NCI-H2107 treated with DMSO at 0.1 percent for 48 hours (cell line): ENCODE measurements around the gene ABI1.
"Not testable (repeated sequence)": the region's sequence is repeated elsewhere in the genome, so short reads cannot be mapped to it uniquely, and the experiment has no call there.

ENCODE experiments used
- DNase-seq: peaks from one replicate; lab custom pipeline; 2025; ENCODE audit not compliant: unreplicated experiment; lab: John Stamatoyannopoulos, UW

ABI1 gene

DNA sequence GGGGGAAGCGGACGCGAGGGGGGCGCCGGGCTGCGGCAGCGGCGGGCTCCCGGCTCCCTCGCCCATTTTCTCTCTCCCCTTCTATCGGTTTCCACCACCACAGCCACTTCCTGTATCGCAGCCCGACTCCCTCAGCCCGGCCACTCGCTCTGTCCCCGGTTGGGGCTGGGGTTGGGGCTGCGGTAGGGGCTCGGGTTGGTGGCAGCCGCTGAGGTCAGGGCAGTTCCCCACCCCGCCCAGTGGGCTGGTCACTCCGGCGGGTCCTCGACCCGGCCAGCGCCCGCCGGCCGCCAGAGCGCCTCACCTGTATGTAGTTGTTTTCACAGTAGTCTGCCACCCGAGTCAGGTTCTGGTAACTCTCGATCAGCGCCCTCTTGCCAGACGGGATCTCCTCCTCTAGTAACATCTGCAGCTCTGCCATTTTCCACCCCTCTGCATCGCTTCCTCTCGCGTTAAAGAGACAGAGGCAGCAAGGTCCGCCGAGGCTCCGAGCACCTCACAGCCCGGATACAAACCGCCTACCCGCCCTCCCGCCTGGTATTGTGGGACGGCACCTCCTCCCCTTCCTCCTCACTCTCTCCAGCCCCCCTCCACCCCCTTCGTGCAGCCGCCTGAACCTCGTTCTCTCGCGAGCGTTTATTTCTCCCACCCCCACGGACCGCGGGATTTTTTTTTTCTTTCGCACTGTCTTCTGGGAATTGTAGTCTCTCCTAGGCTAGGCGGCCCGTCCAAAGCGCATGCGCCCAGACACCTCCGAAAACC lies at the start of gene ABI1:
TSS of gene ABI1 (minus strand) at position 516 of the 762 bp plus-strand sequence. CDS start at position 421, 95 bp downstream.
- peak; percentile 93 for DNase-seq

GRCh38 chr10:26909753-26910152 lies 49.0 kb upstream of the ABI1 start:
- no peak for DNase-seq

GRCh38 chr10:26905253-26905781 lies 44.6 kb upstream of the ABI1 start:
- not testable (repeated sequence) for DNase-seq

GRCh38 chr10:26903431-26904217 lies 42.9 kb upstream of the ABI1 start:
- DNase-seq, result no peak

DNA sequence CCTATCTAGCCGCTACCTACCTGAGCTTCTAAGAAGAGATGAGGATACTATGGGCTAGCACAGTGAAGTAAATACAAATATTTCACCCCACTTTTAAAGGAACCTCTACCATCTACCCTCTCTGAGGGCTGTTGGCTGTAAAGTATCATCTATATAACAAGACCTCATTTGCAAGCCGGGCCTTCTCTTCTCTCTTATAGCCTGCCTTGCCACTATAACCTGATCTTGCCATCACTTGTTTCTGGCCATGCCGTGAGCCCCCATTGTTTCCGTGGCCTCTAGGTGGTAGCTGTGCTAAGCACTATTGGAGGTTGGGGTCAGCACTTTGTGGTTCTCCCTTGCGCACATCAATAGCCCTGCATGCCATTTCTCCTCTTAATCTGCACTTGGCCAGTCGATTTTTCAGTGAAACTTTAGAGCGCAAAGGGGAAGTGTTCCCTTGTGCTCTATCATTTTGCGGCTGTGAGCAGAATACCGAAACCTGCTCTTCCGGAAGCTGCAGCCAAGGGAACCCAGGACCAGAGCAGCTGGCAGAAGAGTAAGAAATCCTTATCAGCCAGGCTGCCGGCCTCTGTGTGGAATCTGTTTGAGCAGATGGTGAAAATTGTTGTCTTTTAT lies 31.7 kb upstream of the ABI1 start:
- DNase-seq, result not testable (repeated sequence)

- no peak for DNase-seq
These were observed 30.2 kb upstream of the ABI1 start for GRCh38 chr10:26890956-26891355.

- DNase-seq, result no peak
These were observed 27.0 kb upstream of the ABI1 start for GRCh38 chr10:26887611-26888215.

DNA sequence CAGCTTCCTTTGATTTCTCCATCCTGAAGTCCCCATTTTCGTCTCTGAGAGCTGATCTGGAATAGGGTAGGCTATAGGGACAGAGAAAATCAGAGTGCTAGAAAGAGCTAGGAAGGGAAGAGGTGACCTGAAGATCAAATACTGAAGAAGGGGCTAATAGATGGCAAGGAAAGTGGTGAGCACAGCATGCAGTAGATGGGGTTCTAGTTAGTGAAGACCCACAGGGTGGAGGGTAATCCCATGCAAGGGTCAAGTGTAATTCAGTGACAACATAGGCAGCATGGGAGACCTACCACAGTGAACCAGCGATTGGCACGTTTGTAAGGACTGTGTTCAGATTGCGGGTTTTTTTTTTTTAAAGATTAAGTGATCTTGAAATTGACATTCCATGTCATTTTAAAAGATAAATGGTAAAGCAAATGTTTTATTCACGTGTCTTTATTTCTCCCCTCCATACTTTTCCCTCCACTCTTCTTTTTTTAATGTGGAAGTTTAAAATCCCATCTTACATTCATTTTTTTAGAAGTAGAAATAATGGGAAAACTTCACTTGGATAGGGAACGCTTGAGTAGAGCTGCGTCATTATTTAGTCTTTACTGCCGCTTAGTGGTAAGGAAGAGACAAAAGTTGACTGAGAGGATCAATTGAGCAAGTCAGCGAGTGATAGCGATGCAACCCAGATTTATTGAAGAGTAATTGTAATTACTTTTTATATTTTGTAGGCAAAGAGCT lies 21.0 kb upstream of the ABI1 start:
- peak; percentile 31 for DNase-seq

- no peak for DNase-seq
These were observed 19.0 kb upstream of the ABI1 start for GRCh38 chr10:26879744-26880143.

GRCh38 chr10:26870766-26871165 lies 10.0 kb upstream of the ABI1 start:
- no peak for DNase-seq

- peak; percentile 13 for DNase-seq
These were observed 8.8 kb upstream of the ABI1 start for GRCh38 chr10:26869528-26869927.

DNA sequence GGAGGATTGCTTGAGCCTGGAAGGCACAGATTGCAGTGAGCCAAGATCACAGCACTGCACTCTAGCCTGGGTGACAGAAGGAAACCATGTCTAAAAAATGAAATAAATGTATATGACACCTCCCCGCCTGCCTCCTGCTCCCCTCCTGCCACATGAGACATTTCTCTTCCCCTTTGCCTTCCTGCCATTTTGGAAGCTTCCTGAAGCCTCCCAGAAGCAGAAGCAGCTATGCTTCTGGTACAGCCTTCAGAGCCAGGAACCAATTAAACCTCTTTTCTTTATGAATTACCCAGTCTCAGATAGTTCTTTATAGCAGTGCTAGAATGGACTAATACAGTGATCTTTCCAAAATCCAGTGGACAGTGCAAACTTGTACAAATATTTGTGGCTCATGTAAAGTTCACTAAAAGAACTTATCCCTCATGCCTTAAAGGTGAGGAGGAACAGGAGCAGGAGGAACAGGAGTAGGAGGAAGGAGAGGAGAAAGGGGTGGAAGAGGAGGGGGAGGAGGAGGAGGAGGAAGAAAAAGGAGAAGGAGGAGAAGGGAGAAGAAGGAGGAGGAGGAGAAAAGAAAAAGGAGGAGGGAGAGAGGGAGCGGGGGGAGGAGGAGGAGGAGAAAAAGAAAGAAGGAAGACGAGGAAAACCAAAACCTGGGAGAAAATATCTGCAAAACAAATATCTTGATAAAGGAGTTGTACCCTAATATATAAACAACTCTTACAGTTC lies 2.8 kb upstream of the ABI1 start:
- DNase-seq, result no peak

DNA sequence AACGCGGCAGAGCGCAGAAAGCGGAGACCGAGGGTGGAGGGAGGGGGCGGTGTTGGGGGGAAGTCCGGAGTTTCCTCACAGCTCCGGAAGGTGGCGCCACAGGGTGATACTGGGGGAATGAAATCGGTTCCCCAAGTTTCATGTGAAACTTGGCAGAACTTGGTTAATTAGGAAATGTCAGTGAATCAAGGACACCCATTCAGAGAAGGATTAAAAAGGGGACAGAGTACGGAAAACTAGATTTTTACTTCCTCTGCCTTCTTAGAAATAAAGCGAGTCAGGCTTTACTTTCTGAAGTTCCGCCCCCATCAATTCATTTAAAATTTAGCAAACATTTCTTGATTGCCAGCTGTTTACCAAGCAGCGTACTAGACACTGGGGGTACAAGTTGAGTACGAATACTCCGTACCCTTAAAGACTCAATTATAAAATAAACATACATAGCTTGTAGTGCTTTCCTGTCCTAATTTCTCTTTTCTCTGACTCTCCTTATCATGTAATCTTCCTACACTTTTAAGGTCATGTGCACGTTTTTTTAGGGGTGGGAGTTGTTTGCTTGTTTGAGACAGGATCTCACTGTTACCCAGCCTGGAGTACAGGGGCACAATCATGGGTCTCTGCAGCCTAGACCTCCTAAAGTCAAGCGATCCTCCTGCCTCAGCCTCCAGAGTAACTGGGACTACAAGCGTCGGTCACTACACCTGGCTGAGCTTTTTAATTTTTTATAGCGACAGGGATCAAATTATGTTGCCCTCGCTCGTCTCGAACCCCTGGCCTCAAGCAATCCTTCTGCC lies 644 bp upstream of the ABI1 start:
- no peak for DNase-seq

- DNase-seq, result no peak
These were observed 686 bp downstream of the ABI1 start for GRCh38 chr10:26860102-26860442.

DNA sequence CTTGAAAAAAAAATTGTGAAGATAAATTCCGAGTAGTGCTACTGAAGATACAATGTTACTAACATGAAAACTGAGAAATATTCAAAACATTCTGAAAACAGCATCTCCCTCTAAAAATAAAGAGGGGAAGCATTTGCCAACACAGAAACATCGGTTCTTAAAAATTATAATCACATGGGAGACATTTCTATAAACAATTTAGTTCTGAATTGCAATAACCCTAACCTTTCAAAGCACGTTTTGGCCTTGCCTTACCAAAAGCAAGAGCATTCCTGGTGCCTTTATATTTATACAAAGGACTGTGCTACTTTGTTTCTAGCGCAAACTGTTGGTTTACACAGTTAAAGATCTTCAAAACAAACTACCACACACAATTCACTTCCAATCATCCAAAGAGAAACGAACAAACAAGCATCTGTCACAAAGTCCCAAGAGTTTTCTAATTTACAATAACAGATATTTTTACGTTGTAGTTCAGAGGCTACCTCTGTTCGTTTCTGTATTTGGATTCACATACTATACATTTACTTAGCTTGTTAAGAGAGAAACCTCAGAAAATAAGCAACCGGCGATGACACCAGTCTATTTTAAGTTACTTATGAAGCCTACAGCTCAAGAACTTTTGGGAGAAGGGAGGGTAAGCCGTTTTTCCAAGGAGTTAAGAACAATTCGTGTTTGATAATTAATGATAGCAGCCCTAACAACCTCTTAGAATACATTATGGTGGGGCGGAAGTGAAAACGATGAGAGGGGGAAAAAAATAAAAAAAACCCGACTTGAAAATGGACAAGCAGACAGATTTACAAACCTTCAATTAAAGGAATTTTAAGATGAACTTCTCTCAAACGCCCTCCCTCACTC lies 1.3 kb downstream of the ABI1 start:
- DNase-seq, result no peak

- no peak for DNase-seq
These were observed 2.1 kb downstream of the ABI1 start for GRCh38 chr10:26858707-26859034.

GRCh38 chr10:26857991-26858706 lies 2.6 kb downstream of the ABI1 start:
- no peak for DNase-seq

GRCh38 chr10:26857553-26857952 lies 3.2 kb downstream of the ABI1 start:
- DNase-seq, result not testable (repeated sequence)
